DOHH2 (cell line): ENCODE measurements around the gene CGB3.
"Not testable (repeated sequence)": the region's sequence is repeated elsewhere in the genome, so short reads cannot be mapped to it uniquely, and the experiment has no call there.

Experiments used
- EZH2phosphoT487 ChIP-seq: fragments of 200-600 bp; sonication (generic); IDR thresholded peaks from 2 replicates; pipeline ENCODE4 v1.6.1; 2017; ENCODE audit warnings: borderline replicate concordance, mild to moderate bottlenecking, antibody characterized with exemption, low read length, moderate library complexity, mixed read lengths
- TF ChIP-seq, protein P1 (sequence below): fragments of 200-600 bp; sonication (generic); IDR thresholded peaks from one replicate; pipeline ENCODE4 v1.5.1; 2014; ENCODE audit warnings: antibody characterized with exemption, mild to moderate bottlenecking, low read depth, low read length; ENCODE audit not compliant: poor library complexity, severe bottlenecking

DNA sequence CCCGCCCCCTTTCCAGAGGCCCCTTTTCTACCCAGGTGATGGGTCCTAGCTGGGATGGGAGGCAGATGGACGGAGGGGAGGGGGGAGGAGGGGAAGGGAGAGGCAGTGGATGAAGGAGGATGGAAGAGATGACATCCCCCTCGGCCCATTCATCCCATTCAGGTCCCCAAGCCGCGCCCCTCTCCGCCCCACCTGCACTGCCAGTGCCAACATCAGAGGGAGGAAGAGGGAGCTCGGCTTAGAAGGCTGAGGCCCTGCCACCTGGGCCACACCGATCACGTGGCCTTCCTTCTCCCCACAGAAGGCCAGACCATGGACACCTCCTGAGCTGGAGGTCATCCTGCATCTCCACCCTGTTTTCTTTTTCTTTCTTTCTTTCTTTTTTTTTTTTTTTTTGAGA, 4.6 kb upstream of the CGB3 start:
- TF ChIP-seq, protein P1, sequence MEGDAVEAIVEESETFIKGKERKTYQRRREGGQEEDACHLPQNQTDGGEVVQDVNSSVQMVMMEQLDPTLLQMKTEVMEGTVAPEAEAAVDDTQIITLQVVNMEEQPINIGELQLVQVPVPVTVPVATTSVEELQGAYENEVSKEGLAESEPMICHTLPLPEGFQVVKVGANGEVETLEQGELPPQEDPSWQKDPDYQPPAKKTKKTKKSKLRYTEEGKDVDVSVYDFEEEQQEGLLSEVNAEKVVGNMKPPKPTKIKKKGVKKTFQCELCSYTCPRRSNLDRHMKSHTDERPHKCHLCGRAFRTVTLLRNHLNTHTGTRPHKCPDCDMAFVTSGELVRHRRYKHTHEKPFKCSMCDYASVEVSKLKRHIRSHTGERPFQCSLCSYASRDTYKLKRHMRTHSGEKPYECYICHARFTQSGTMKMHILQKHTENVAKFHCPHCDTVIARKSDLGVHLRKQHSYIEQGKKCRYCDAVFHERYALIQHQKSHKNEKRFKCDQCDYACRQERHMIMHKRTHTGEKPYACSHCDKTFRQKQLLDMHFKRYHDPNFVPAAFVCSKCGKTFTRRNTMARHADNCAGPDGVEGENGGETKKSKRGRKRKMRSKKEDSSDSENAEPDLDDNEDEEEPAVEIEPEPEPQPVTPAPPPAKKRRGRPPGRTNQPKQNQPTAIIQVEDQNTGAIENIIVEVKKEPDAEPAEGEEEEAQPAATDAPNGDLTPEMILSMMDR: not testable (repeated sequence)
- not testable (repeated sequence) for TF ChIP-seq EZH2phosphoT487
